ENCODE measurements around the gene CMSS1. TPM values are rescaled to one million over a fixed set of nuclear protein-coding genes. Genes with fewer than 3 reads are reported as not detected.
A peak's percentile ranks its signal among the peaks of the same experiment; 100 is the strongest.
"Not testable (repeated sequence)": the region's sequence is repeated elsewhere in the genome, so short reads cannot be mapped to it uniquely, and the experiment has no call there.

Gene CMSS1
- polyA plus RNA-seq, 2 of the 4 experiments (the other 2 are of a cell fraction) = 61.1 to 62.9 TPM

- CTCF ChIA-PET = interaction anchor here (0.7 kb wide), 1 partner anchor 11 kb away, joined by 3 read pairs; no protein-coding TSS in a partner anchor
- no peak for FAIRE-seq
These were observed 409.2 kb downstream of the CMSS1 start for GRCh38 chr3:100226712-100227429.

GRCh38 chr3:100227511-100227921 is 409.9 kb downstream of the CMSS1 start:
- H3K9me3 ChIP-seq = peaks cover 2% of the 10 kb centered on the region; the same call in 2 of the 3 replicates
- no peak overlapping the region for H3K27ac ChIP-seq
- ChIA-PET CTCF (no interaction called here), POLR2A (no interaction called here)
- ATAC-seq (no peak), DNase-seq (ENCODE audit: low read depth in 1 of 2, low spot score in 1 of 2) (no peak), FAIRE-seq (no peak)
- H3K4me3 ChIP-seq = no peak overlapping the region
- no peaks in the 10 kb centered on the region for H3K4me1 ChIP-seq
- WGBS (ENCODE audit: missing lambda C conversion rate) = 27% methylated on average over 2 of the region's 2 CpGs
- no peak overlapping the region for H3K4me2 ChIP-seq
- TF ChIP-seq ELK1 (IDR thresholded peaks at IDR 0.05; ENCODE audit: low read depth, low read length) (no peak), HDAC2 (IDR thresholded peaks at IDR 0.05) (no peak), CHD2 (IDR thresholded peaks at IDR 0.05; ENCODE audit: low read length, partially characterized antibody) (no peak), BCL3 (IDR thresholded peaks at IDR 0.05) (no peak), ESRRA (IDR thresholded peaks at IDR 0.05; ENCODE audit: borderline replicate concordance, low read length) (no peak), PHF8 (IDR thresholded peaks at IDR 0.05; ENCODE audit: borderline replicate concordance, low read depth) (no peak), EP300 (IDR thresholded peaks at IDR 0.05) (no peak), REST (IDR thresholded peaks at IDR 0.05) (no peak), HOXA7 (CRISPR knock-in tag; IDR thresholded peaks at IDR 0.05) (no peak)

More at GRCh38 chr3:100226712-100227429, 409.2 kb downstream of the CMSS1 start:
- WGBS (ENCODE audit: missing lambda C conversion rate) = 35% methylated on average over 6 of the region's 6 CpGs
- H3K9me3 ChIP-seq = peaks cover 2% of the 10 kb centered on the region; the same call in 2 of the 3 replicates
- ATAC-seq (no peak), DNase-seq (ENCODE audit: low read depth in 1 of 2, low spot score in 1 of 2) (no peak)
- no peak overlapping the region for H3K27ac ChIP-seq
- H3K4me2 ChIP-seq = no peak overlapping the region
- POLR2A ChIA-PET = no interaction called here
- no peak overlapping the region for H3K4me3 ChIP-seq
- TF ChIP-seq MAFK (IDR thresholded peaks at IDR 0.05; ENCODE audit: partially characterized antibody) (peak; percentile 43), RARB (CRISPR knock-in tag; IDR thresholded peaks at IDR 0.05) (no peak)
- H3K4me1 ChIP-seq = no peaks in the 10 kb centered on the region

- ChIA-PET POLR2A (no interaction called here), CTCF (interaction anchor here (0.8 kb wide), 1 partner anchor 10 kb away, joined by 3 read pairs; no protein-coding TSS in a partner anchor)
- H3K9me3 ChIP-seq = peaks cover 2% of the 10 kb centered on the region; the same call in 2 of the 3 replicates
- FAIRE-seq = no peak
- no peak overlapping the region for H3K4me3 ChIP-seq
- no peak for ATAC-seq
- no peaks in the 10 kb centered on the region for H3K4me1 ChIP-seq
- TF ChIP-seq ZFP36 (IDR thresholded peaks at IDR 0.05; ENCODE audit: borderline replicate concordance, partially characterized antibody) = no peak
- TF ChIP-seq ELK1 (IDR thresholded peaks at IDR 0.05; ENCODE audit: low read depth, low read length) = no peak
- TF ChIP-seq E2F6 (IDR thresholded peaks at IDR 0.05; ENCODE audit: borderline replicate concordance, low read depth) = no peak
- TF ChIP-seq ATOH8 (CRISPR knock-in tag; IDR thresholded peaks at IDR 0.05; ENCODE audit: low read depth) = no peak
- TF ChIP-seq CHD2 (IDR thresholded peaks at IDR 0.05; ENCODE audit: low read length, partially characterized antibody) = no peak
- TF ChIP-seq HOXB13 (CRISPR knock-in tag; IDR thresholded peaks at IDR 0.05; ENCODE audit: low read depth) = no peak
- no peak for TF ChIP-seq BCL3 (IDR thresholded peaks at IDR 0.05)
- TF ChIP-seq NFE2L2 (conservative IDR thresholded peaks at IDR 0.05; ENCODE audit: low read length) = no peak
- TF ChIP-seq CBX8 (IDR thresholded peaks at IDR 0.05) = no peak
- DNase-seq (ENCODE audit: low read depth in 1 of 2, low spot score in 1 of 2) = no peak
- no peak overlapping the region for H3K4me2 ChIP-seq
- 11% methylated on average over 1 of the region's 1 CpG for WGBS (ENCODE audit: missing lambda C conversion rate)
- no peak overlapping the region for H3K27ac ChIP-seq
These were observed 410.6 kb downstream of the CMSS1 start for GRCh38 chr3:100228247-100228646.

- ATAC-seq; H3K9me3 ChIP-seq; DNase-seq (ENCODE audit: low read depth in 1 of 2, low spot score in 1 of 2); CTCF ChIA-PET; H3K4me3 ChIP-seq; FAIRE-seq; H3K4me1 ChIP-seq; H3K4me2 ChIP-seq; H3K27ac ChIP-seq; POLR2A ChIA-PET: not testable (repeated sequence)
- WGBS (ENCODE audit: missing lambda C conversion rate) = 30% methylated on average over 3 of the region's 3 CpGs
These were observed 411.5 kb downstream of the CMSS1 start for GRCh38 chr3:100229188-100229587.

All from A549 (cell line).